ENCODE measurements around the gene SHISA7.

- TF ChIP-seq BCL11A (tag by site-specific recombination; IDR thresholded peaks at IDR 0.05; ENCODE audit: low read depth) (no peak), ZNF10 (tag by site-specific recombination; IDR thresholded peaks at IDR 0.05) (no peak), ZNF292 (tag by site-specific recombination; IDR thresholded peaks at IDR 0.05; ENCODE audit: borderline replicate concordance, low read depth) (no peak), ZNF621 (tag by site-specific recombination; IDR thresholded peaks at IDR 0.05) (no peak), WT1 (tag by site-specific recombination; IDR thresholded peaks at IDR 0.05) (no peak)
Observed at GRCh38 chr19:55392820-55393761, 50.0 kb downstream of the SHISA7 start.
